GM19023 (cell line): ENCODE data around the gene FYCO1.

ENCODE experiments used
- ATAC-seq: cut with Tn5 transposase; IDR thresholded peaks from one replicate; pipeline ENCODE4 v1.9.1; 2021; ENCODE audit warnings: mild to moderate bottlenecking, moderate library complexity; ENCODE audit not compliant: unreplicated experiment

FYCO1 gene

DNA sequence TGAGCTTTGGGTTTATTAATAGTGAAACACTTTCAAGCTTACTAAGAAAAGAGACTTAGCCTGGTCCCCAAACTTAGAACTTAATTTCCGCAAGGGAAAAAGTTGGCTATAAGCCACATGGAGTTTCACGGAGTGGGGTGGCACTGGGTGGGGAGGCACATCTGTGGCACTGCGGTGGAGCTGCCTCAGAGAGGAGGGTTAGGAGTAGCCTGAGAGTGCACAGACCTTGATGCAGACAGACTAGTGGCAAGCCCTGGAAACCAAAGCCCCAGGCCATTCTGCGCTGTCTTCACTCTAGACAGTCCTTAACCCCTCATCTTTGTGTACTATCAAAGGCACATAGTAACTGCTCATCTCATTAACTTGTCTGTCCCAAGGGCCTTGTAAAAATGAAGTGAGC is 30.4 kb downstream of the FYCO1 start:
- no peak for ATAC-seq

DNA sequence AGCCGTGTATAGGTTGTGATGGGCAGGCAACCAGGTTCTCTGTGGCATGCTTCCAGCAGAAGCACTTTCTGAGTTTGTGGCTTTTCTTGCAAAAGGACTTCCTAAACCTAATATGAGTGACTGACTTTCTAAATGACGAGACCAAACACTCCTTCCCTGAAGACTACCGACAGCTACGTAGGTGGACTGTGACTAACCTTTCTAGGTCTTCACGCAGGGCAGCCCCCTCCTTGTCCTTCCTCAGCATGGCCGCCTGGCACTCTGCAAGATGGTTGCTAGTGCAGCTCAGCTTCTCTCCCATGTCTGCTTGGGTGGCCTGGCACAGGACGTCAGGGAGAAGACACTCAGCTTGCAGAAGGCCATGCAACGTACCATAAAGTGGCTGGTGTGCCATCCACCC is 31.5 kb downstream of the FYCO1 start:
- peak; percentile 40 for ATAC-seq

DNA sequence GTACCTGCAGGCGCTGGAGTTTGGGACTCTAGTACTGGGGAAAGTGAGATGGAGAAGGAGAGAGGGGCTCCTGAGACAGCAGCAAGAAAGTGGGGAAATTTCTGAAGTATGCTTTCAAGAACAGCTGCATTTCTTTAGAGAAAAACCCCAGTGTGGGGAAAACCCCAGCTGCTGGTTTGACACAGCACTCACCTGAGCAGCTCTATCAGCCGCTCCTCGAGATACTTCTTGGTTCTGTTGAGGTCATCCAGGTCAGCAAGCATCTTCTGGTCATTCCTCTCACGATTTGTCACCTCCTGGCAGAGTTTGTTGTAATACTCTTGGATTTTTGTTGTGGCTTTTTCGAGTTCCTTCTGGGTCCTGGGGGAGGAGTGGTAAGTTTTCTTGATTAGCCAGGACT is 33.6 kb downstream of the FYCO1 start:
- ATAC-seq: peak; percentile 77

DNA sequence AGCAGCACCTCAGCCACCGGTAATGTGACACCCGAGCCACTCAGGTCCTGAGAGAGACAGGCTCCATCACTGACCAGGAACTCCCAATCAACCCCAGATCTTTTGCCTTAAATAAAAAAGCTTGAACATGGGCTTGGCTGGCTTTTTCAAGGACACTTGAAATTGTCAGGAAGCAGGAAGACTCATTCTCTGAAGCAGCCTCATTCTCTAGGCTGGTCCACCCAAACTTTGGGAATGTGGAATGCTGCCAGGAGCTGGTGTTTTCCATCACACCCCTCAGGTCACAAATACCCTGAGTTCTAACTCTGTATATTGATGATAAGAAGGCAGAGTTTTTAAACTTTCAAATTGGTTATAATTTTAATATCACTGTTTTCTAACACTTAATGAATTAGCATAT is 35.3 kb downstream of the FYCO1 start:
- no peak for ATAC-seq

DNA sequence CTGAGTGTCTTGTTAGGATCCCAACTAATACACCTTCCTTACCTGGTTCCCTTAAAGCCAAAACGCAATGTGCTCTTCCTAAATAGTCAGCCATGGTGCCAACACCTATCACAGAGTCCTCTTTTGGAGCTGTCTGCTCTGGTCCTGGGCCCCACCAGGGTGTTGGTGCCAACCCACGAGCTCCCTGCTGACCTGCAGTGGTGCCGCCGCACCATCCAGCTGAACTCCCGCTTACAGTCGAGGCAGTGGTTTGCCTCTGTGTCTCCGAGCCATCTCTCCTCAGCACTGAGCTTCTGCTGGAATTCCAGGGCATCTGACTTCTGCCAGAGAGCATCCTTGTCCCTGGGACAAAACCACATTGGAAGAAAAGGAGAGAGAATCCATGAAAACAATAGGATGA is 36.4 kb downstream of the FYCO1 start:
- no peak for ATAC-seq

DNA sequence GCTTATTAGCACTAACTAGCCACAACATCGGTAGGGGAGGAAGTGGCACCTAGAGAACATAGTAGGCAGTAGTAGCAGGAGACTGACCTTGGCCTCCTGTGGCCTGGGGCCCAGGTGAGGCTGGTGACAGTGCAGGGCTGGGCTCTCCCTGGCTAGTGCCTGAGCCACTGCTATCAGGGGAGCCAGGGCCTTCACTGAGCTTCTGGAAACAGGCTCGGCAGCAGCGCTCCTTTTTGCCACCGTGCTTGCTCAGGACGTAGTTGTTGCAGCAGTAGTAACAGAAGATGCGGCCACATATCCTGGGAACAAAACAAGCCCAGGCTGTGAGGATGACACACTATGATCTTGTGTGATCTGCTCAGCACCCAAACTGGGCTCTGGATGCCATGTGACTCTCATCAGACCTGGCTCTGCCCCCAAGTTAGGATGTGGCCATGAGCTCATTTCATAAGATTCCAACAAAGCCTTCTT is 37.3 kb downstream of the FYCO1 start:
- no peak for ATAC-seq

DNA sequence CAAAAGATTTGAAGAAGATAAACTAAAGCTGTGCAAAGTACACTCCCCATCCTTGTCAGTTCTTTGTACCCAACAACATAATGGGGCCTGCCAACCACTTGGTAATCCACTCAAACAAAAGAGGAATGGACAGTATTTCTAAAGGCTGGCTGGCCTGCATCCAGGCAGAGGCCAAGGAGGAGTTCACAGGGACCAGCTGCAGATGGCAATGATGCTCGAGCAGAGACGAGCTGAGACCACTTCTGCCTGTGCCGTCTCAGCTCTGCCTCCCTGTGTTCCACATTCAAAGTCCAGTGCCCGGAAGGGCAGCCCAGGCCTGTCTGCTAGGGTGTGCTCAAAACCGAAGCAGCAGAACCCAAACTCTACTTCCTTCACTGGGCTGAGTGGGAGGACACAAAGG is 38.0 kb downstream of the FYCO1 start:
- ATAC-seq: no peak

DNA sequence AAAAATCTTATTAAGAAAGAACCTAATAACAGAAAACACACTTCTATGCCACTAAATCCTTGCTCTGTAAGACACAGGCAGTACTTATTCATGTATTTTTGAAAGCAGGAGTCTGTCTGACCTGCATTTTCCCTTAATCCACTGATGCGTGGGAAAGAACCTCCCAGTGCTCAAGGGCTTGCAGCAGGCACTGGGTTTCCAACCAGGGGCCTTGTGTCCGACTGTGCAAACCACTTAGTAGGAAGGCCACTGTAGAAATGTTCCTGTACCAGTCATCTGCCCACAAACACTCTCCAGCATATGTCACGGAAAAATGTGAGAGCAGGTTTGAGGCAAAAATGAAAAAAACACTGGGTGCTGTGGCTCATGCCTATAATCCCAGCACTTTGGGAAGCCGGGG is 39.9 kb downstream of the FYCO1 start:
- no peak for ATAC-seq

DNA sequence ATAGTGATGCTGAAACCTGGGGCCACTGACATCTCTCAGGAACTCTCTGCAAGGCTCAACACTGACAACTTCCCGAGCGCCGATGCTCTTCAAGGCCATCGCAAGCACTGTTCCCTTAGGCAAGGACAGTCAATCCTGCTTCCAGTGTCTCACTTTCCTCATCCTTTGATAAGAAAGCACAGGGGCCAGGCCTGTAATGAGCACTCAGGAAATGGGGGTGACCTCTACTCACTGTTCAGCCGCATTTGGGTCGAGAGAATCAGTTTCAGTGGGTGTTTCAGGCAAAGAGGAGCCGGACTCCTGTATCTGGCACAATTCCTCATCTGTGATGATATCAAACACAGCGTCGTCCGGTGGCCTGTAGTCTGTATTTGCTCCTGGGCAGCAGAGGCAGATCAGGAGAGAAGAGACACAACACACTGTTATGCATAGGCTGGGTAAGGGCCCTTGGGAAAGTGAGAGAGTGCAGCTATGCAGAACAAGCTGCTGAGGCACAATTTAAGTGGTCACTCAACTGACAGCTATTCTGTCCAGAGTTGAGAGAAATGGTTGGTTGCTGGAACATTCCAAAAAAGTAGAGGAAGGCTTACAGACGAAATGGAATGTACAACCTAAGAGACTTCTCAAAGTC is 40.5 kb downstream of the FYCO1 start:
- no peak for ATAC-seq

DNA sequence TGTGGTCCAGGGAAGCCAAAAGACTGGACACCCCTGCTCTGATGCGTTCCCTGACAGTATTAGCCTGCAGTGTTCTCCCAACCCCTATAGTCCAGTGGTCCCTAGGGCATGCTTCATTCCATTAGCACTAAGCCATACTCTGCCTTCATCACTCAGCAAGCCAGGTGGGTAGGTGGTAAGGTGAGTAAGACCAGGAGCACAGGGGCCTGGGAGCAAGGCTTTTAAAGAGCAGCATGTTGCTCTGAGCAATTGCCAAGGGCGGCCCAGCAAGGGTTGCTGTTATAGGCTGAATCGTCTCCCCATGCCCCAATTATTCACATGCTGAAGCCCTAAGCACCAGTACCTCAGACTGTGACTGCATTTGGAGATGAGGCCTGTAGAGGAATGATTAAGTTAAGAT is 41.3 kb downstream of the FYCO1 start:
- ATAC-seq: no peak

DNA sequence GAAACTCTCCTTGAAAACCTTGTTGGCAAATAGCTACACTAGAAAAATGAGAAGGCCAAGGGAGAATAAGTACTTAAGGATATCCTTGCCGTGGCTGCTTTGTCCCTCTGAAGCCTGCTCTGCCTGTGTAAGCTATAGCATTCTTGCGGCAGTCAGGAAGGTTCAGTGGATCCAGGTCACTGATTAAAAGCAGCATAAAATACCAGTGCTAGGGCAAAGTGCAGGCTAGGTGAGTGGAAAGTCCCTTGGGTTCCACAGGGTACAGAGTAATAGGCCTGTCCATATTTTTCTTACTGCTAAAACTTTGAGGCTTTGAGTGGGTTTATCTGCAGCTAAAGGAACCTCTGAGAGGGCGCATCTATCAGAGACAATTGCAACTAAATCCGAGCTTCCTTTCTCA is 42.1 kb downstream of the FYCO1 start:
- ATAC-seq: no peak

DNA sequence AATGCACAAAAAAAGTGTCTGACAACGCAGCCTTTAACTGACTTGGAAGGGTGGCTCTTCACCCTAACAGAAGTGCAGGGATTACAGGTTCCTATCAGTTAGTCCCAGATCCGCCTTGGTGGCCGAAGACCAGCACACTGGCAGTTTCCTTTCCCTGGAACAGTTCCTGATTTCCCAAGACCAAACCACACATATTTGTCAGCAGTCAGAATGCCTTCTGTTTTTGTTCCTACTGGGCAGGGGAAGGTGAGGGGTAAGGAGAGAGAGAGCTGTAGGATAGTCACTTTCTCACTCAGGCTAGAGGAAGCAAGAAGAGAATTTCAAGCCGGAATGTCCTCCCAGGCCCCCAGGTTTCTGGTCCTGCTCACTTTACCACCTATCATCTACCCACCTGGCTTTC is 43.2 kb downstream of the FYCO1 start:
- ATAC-seq: no peak

DNA sequence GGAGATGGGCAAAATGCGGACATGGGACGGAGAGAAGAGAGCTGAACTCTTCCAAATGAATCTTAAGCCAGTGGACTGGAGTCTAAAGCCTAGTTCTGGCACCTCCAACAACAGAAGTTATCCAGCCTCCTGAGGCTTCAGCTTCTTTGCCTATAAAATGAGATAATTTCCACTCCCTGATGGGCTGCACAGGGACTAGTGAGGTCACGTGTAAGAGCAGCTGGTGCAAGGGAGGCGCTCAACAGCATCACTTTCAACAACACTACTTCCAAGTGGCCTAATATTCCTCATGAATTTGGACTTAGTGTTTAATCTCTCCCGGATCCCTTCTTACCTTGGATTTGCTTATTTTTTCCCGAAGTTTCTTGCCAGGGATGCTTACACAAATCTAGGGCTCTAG is 43.7 kb downstream of the FYCO1 start:
- no peak for ATAC-seq

DNA sequence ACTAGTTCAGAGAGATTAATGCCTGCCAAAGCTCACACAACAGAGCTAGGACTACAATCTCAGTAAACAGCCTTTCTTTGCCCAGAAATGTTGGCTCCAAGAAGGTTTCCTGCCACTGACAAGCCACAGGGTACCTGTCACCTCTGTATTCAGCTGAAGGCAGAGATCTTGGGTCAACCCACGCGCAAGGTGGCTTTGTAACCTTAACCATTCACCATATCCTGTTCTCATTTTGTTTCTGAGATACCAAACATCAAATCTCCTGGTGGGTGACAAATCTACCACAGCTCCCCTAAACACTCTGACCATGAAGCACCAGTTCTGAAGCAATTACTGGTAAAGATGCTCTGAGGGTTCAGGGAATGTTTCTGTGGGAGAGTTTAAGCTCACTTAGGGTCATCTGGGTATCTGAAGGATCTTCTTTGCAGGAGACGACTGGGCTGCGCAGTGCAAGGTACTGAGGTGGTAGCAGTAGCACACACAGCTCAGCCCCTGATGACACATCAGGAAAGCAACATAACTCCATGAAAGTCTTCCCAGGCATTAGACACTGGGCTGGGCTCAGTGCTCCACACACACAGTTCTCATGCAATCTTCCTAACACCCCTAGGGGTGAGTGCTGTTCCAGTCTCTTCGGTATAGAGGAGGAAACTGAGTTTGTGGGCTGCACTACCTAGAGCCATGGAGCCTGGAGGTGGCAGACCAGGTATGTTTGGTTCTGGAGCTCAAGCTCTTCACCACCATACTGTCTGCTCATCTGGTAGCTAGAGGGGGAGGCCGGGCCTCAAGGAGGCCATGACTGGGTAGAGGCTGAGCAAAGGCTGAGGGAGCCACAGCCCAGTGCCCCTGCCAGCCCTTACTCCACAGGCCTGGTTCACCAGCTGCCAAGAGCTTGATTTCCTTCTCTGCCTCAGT is 44.7 kb downstream of the FYCO1 start:
- ATAC-seq: no peak

DNA sequence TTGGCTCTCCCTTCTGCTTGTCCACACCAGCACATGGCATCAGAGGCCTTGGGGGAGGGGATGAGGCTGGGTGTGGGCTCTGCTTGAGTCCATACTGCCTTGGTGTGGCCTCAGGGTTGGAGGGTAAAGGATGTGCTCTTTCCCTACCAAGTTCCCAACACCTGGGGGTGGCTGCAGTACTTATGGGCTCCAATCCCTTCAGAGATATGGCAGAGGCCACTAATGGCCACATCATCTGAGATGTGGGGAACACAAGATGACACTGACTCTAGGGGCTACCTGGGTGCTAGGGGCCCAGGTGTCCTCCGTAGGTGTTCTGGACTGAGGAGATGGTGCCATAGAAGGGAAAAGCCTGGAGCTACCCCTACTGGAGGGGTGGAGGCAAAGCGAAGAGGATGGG is 45.5 kb downstream of the FYCO1 start:
- no peak for ATAC-seq

DNA sequence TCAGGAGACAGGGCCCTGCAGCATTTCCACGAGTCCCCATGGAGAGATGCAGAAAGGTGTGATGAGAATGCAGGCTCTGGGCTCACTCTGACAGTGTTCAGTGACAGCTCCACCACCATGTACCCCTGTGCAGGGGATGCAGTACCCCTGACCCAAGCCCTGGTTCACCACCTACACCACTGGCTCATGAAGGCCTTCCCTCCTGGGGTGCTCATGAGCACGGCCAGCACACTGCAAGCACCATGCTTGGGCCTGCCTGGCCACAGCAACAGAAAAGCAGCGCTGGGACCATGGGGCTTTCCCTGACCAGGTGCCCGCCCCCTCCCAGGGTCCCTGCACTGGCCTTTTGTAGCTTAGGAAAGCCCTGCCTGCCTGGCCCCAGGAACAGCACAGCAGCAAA is 46.2 kb downstream of the FYCO1 start:
- ATAC-seq: no peak

DNA sequence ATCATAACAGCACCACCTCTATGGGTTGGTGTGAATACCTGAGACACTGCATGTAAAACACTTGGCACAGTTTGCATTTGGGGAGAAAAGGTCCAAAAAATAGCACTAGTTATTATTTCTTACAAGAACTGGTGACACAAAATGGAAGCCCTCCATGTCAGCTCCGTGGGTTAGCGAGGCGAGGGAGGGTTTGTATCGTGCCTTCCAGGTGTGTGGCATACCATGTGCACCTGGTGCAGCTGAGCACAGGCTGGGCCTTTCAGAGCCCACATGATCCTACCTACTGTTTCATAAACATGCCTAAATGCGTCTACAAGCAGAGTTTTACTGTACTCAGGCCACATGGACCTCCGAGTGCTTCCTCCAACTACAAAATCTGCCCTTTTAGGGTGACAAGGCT is 46.7 kb downstream of the FYCO1 start:
- ATAC-seq: no peak

DNA sequence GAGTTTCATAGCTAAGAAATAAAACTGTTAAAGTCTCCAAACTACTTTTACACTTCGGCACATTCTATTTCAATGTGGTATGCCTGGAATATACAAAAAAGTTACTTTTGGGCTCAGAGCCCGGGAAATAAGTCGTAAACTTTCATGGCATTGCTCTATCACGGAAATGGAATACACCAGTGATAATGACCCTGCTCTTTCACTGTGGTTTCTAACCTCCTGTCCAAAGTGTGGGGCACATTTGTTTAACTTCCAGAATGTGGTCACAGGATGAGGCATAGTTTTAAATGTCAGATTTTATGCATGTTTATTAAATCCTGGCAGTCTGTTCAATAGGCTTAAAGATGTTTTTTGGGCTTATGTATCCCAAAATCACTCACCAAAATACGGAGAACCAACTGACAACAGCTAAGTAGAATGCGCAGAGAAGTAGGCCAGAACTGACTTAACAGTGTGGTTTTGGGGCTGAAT is 47.3 kb downstream of the FYCO1 start:
- ATAC-seq: no peak

DNA sequence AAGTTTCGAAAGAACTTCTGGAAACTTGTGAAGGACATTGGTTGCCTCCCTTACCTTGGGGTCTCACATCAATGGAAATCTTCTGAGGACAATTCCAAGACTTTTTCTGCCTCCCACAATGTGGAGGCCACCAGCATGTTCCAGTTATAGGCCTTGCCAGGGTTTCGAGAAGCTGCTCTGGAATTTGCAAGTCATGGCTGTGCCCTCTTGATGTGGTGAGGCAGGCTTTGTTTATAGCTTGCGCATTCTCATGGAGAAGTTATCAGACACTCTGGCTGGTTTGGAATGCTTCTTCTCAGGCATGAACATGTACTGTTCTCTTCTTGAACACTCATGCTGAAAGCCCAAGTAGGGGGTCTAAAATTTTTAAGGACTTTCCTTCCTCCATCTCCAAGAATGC is 48.3 kb downstream of the FYCO1 start:
- ATAC-seq: no peak

DNA sequence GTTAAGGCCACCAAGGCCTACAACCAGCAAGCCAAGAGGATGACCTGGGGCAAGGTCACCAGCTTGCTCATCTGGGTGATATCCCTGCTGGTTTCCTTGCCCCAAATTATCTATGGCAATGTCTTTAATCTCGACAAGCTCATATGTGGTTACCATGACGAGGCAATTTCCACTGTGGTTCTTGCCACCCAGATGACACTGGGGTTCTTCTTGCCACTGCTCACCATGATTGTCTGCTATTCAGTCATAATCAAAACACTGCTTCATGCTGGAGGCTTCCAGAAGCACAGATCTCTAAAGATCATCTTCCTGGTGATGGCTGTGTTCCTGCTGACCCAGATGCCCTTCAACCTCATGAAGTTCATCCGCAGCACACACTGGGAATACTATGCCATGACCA is 48.7 kb downstream of the FYCO1 start:
- ATAC-seq: no peak

DNA sequence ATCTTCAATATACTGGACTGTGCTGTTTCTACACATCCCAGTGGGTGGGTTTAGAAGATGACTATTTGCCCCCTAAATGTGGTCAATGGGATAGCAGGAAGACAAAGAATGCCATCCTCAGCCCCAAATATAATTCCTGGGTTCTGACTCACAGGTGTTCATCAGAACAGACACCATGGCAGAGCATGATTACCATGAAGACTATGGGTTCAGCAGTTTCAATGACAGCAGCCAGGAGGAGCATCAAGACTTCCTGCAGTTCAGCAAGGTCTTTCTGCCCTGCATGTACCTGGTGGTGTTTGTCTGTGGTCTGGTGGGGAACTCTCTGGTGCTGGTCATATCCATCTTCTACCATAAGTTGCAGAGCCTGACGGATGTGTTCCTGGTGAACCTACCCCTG is 49.3 kb downstream of the FYCO1 start:
- no peak for ATAC-seq
